SKM-1 (cell line): ENCODE measurements around the gene KRTAP10-12.
"Not testable (repeated sequence)": the region's sequence is repeated elsewhere in the genome, so short reads cannot be mapped to it uniquely, and the experiment has no call there.

Experiments used
- DNase-seq: peaks from one replicate; lab custom pipeline; 2025; ENCODE audit not compliant: unreplicated experiment; lab: John Stamatoyannopoulos, UW

Gene KRTAP10-12

DNA sequence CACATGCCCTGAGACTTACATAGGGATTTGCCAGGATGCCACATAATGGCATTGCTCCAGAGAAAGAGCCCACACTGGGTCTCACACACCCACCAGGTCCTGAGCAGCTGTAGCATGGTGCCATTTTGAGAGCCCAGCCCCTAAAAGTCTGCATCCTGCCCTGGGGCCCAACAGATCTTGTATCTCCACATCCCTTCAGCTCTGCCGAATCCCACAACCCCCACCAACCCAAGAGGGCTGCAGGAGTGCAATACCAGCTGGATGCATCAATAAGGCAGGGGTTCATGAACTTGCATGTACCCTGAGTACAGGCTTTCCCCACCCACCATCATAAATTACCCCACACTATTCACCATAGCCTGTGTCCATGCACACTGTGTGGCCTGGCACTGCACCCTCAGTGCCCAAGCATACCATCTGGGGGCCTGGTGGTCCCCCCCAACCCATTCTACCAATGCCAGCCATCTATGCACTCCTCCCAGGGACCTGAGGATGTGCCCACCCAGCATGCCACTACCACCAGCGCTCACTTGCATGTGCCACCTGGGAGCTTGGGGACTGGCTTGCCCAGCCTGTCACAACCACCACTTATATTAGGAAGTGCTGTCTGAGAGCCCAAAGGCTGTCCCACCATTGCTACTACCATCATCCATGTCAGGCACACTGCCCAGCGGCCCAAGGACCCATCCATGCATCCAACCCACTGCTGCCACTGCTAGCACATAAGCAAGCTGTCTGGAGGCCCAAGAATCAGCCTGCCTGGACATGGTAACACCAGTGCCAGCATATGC, 26.1 kb upstream of the KRTAP10-12 start:
- no peak for DNase-seq

DNA sequence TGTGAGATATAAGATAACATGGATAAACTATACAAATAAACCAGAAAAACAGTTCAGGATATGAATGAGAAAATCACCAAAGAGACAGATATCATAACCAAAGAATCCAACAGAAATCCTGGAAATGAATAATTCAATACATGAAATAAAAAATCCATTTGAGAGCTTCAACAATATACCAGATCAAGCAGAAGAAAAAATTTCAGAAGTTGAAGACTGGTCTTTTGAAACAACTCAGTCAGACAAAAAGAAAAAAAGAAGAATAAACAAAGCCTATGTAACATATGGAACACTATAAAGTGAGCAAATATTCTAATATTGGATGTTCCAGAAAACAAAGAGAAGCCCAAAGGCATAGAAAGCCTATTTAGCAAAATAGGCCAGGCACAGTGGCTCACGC, 25.1 kb upstream of the KRTAP10-12 start:
- no peak for DNase-seq

DNA sequence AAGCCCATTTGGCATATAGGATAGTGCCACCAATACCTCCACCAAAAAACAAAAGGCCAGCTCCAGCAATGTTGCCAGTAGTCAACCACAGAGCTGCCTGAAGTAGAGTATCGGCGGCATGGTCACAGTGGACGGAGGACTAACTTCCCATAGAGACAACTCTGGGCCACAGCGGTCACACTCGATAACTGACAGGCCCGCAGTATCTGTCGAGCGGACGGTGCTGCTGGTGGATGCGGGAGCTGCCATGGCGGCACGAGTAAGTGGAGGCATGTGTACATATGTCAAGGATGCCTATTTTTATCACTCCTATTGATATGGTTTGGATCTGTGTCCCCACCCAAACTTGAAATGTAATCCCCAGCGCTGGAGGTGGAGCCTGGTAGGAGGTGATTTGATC, 19.1 kb upstream of the KRTAP10-12 start:
- no peak for DNase-seq

DNA sequence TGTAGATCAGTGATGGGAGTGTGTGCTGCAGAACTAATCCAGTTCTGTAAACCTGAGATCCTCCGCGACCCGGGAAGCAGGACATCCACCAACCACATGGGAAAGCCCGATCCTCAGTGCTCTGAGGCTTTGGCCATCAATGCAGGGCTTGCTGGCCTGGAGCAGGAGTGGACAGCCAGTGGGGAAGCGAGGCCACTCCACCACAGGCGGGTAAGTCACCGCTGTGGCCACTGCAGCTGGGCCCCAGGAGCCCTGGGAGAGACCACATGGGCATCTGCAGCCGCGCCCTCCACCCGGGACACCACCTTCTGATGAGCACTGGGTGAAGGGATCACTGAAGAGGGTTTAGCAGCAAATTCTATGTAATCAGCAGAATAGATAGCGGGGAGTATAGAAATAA, 15.8 kb upstream of the KRTAP10-12 start:
- DNase-seq, result no peak

DNA sequence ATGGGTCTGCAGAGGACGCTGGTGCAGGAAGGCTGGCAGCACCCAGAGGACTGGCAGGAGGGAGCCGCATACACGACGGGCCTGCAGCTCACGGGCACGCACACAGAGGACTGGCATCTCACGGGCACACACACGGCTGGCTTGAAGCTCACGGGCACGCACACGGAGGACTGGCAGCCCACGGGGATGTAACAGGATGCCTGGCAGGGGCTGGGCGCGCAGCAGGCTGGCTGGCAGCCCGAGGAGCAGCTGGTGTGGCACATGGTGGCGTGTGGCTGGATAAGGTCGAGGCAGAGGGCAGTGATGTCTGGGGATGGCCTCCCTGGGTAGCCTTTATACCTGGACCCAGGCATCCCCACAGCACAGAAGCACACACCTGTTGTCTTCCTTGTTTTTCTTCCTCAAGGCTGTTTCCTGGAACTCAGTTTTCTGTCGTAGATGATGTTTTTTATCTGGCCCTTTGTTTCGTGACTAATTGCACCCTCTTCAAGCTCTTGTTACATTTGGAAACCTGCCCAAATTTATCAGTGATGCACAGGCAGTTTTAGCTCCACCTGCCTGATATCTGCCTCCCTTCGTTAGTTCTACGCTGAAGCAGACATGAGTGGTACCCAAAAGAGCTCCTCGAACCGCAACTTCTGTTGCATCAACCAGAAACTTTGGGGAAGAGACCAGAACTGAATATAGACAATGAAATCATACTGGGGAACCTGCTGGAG, 15.0 kb upstream of the KRTAP10-12 start, which contains the start of gene KRTAP12-1:
Gene KRTAP12-1 (minus strand): TSS at position 303 of the 719 bp plus-strand sequence. CDS start 40 bp downstream, at position 263.
- DNase-seq, result no peak

DNA sequence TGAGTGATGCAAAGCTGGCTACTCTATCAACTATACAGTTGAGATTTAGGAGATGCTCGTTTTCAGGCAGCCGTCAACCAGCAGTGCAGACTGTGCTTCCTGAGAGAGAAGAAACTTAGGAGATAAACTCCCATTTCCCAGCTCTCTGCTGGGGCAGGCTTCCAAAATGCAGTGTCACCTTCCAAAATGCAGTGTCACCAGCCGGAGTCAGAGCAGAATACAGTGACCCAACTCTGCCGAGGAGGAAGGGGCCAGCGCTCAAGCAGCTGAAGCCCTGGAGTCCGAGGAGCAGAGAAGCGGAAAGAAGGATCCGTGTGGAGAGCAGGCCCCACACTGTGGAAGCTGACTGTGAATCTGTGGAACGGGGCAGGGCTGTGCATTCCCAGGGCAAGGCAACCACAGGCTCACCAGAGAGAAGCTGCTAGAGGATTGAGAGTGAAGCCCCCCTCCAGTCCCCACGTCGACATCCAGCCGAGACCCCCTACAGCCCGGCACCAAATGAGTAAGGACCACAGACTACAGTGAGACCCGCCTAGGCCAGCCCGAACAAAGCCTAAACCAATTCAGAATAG, 14.3 kb upstream of the KRTAP10-12 start:
- no peak for DNase-seq

DNA sequence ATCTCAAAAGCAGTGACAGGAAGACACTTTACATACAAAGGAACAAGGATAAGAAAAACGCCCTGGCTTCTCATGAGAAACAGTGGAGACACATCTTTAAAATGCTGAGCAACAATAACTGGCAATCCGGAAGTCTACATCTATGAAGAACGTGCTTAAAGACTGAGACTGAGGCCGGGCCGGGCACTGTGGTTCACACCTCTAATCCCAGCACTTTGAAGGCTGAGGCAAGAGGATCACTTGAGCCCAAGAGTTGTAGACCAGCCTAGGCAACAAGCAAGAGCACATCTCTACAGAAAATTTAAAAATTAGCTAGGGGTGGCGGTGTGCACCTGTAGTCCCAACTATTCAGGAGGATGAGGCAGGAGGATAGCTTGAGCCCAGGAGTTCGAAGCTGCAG, 12.9 kb upstream of the KRTAP10-12 start:
- DNase-seq, result no peak

DNA sequence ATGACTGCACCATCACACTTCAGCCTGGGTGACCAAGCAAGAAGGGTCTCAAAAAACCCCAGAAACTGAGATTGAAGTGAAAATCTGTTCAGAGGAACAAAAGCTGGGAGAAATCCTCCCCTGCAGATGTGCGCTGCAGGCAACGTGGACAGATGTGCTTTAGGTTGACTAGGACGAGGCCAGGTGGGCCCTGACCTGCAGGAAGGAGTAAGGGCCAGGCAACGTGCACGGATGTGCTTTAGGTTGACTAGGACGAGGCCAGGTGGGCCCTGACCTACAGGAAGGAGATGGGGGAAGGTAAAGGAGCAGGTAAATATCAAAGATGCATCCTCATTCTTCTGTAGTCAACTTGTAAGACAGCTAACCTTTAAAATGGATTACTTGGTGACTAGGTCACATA, 12.5 kb upstream of the KRTAP10-12 start:
- DNase-seq, result no peak

DNA sequence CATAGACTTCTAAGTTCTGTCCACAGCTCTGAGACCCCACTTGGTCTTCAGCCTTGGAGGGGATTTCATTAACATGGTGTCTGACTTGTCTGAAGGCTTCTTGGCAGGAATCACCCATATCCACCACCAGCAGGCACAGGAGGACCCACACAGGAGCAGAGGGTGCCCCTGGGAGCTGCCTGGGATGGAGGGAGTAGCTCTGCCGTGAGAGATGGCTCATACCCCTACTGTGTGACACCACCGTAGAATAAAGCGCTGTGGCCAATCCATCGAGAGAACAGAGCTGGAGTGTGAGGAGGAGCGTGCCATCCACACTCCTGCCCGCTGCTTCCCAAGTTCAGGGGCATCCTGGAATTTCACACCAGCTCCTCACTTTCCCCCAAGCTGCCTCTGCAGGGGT, 11.9 kb upstream of the KRTAP10-12 start:
- not testable (repeated sequence) for DNase-seq

DNA sequence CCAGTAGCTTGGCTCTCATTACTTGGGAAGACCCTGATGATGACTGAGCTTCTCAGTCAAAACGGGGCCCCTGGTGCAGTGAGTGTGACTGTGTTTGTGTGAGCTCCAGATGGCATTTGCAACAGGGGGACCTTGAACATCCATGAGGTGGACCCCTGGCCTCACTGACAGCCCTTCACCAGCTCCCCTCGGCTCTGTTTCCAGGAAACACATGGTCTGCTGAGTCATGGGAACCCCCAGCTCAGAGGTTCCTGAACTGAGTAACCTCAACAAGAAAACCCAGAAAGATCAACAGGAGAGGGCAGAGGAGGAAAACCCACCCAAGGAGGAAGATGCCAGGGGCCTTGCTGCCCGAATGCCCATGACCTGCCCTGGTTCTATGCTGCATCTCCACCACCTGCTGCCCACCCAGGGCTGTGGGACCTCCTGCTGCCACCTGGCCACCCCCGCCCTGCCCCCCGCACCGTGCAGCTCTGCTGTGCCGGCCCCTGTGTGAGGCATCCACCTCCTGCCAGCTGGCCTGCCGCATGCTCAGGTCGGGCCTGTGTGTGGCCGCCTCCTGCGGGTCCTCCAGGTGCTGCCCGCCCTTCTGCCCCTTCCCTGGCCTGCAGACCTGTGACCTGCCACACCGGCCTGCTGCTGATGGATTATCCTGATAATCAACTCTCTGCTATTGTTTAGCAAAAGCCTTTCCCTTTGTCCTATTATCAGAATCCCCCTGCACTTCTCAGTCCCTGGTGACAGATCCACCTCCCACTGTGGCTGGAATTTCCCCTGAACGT, 10.8 kb upstream of the KRTAP10-12 start:
- no peak for DNase-seq

DNA sequence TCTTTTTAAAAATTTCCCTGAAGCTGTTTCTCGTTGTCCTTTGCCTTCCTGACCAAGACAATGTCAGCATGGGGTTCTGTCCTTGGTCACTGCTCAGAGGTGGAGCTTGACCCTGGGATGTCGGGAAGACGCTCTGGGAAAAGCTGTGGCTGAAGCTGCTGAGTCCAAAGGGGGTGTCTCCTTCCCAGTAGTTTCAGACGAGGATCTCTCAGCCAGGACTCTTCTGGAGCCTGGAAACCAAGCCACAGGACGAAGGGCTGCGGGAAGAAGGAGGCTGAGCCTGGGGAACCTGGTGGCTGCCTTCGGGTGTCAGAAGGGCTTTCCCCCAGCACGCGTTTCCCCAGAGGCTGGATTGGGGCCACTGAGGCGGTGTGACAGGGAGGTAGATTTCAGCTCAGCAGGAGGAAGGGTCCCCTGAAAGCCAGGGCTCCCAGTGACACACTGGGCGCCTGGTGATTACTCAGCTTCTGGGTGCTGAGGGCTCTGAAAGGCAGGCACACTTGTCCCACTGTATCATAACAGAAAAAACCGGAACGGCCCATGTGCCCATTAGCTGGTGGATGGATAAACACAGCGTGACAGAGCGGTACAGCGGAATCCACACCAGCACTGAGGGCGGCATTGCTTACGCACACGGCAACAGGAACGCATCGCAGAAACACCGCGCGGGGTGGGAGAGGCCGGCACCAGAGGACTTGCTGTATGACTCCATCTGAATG, 10.0 kb upstream of the KRTAP10-12 start:
- DNase-seq, result no peak

DNA sequence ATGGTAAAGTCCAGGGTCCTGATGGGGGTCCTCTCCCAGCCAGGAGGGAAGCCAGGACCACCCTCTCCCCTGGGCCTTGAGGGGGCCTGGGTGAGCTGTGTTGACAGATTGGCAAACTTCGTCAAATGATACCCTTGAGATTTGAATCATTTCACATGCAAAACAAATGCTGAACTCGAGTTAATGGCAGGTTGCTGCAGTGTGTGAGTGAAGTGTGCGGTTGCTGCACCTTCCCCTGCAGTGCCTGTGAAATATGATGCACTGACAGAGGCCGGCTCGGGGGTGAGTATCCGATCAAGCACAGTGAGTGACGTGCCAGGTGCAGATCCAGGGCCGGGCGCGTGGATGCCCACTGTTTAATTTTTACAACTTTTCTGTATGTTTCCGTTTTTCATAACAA, 9.3 kb upstream of the KRTAP10-12 start:
- DNase-seq, result no peak

DNA sequence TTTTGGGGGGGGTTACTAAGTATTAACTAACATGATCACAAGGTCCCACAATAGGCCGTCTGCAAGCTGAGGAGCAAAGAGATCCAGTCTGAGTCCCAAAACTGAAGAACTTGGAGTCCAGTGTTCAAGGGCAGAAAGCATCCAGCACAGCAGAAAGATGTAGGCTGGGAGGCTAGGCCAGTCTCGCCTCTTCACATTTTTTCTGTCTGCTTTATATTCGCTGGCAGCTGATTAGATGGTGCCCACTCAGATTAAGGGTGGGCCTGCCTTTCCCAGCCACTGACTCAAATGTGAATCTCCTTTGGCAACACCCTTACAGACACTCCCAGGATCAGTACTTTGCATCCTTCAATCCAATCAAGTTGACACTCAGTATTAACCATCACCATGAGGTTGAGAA, 7.2 kb upstream of the KRTAP10-12 start:
- not testable (repeated sequence) for DNase-seq

DNA sequence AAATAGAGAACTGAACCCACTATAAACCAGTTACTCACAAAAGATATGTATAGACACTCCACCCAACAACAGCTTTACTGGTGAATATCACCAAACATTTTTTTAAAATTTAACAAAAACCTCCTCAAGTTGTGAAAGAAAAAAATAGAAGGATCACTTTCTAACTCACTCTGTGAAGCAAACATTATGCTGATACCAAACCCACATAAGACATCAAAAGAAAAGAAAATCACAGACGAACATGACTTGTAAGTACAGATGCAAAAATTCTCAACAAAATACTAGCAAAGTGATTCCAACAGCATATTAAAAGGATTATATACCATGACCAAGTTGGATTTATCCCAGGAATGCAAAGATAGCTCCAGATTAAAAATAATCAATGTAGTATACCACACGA, 5.3 kb upstream of the KRTAP10-12 start:
- DNase-seq, result no peak

DNA sequence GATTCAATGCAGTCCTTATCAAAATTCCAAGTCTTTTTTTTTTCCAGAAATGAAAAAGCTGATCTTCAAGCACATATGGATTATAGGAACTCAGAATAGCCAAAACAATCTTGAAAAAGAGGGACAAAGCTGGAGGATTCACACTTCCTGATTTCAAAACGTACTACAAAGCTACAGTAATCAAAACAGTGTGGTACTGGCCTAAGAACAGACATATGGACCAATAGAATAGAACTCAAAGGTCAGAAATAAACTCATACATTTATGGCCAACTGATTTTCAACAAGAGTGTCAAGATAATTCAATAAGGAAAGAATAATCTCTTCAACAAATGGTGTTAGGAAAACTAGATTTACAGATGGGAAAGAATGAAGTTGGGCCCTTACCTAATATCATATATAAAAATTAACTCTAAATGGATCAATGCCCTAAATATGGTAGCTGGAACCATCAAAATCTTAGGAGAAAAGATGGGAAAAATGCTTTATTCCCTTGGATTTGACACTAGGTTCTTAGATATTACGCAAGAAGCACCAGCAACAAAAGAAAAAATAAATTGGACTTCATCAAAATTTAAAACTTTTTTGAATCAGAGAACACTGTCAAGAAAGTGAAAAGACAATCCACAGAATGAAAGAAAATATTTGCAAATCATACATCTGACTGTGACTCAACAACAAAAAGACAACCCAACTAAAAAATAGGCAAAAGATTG, 4.0 kb upstream of the KRTAP10-12 start:
- no peak for DNase-seq

DNA sequence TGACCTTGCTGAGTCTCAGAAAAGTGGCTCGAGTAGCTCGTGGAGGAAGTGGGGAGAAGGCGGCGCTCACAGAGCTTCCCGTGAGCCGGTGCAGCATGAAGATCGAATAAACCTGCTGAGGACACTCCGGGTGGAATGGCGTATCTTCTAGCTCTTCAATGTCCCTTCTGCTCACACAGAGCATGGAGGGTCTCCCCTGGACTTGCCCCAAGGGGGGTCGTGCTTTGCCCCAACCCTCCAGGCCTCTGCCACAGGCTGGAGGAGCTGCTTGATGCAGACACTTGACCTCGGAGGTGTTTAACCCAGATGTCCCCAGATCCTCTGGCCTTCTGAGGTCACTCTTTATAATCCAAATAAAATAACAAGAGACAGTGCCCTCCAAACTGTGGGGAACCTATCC, 2.2 kb upstream of the KRTAP10-12 start:
- DNase-seq, result no peak

DNA sequence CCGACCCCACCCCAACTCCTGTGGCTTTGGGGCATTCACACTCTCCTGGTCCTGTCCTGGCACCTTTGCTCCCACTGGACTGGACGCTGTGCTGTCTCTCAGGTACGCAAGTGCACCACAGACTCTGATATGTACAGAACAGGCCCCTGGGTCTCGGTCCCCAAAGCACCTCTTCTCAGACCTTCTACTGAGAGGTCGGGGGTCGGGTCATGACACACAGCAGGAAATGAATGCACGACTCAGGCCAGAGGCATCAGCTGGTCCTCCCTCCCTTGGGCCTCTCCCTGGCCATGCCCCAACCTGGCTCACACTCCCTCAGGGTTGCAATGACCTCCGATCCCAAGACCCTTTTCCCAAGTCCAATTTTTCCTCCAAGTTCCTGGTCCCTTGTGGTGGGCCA, 1.8 kb upstream of the KRTAP10-12 start:
- no peak for DNase-seq

DNA sequence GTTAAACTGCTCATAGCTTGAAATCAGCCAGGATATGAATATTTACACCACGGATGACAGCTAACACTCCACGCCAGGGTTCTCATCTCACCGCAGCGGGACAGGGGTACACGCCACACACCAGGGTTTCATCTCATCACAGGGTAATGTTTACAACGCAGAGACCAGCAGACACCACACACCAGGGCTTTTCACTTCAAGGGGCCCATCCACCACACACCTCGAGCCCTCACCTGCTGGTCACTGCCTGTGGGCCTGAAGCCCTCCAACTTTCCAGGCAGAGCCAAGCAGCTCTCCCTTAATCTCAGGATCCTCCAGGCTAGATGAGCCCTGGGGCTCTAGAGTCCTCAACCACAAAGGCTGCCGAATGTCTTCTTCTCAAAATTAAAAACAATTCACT, 1.3 kb upstream of the KRTAP10-12 start:
- DNase-seq, result no peak

DNA sequence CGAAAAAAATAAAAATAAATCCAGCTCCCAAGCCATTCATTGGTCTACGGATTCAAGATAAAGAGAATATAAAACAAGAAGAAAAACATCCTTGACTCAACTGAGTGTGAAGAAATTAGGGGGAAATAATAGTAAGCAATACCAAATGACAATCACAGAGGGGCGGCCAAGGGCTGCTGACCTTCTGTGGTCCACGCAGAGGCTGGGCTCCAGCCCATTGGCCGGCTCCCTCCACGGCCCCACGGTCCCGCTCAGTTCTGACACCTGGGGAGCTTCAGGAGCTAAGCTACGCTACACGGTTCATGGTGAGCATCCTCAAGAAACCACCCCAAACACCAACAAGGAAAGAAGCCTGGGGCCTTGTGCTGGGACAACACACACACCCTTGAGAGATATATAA, 400 bp upstream of the KRTAP10-12 start:
- no peak for DNase-seq
